GM21381 (cell line): ENCODE results near the gene DTX2.
"Not testable (repeated sequence)": the region's sequence is repeated elsewhere in the genome, so short reads cannot be mapped to it uniquely, and the experiment has no call there.

Experiments
- ATAC-seq: cut with Tn5 transposase; IDR thresholded peaks from one replicate; pipeline ENCODE4 v1.9.1; 2021; ENCODE audit warnings: mild to moderate bottlenecking, moderate library complexity; ENCODE audit not compliant: unreplicated experiment

DTX2 gene

GRCh38 chr7:76461464-76462101, at the start of gene DTX2:
TSS of gene DTX2 (plus strand) at chr7:76461709. CDS start at chr7:76480510, 18,801 bp downstream.
- ATAC-seq = peak; percentile 95

GRCh38 chr7:76412249-76412648, 49.3 kb upstream of the DTX2 start:
- no peak for ATAC-seq

GRCh38 chr7:76417654-76418310, 43.7 kb upstream of the DTX2 start:
- ATAC-seq = not testable (repeated sequence)

GRCh38 chr7:76421097-76421496, 40.4 kb upstream of the DTX2 start:
- not testable (repeated sequence) for ATAC-seq

- no peak for ATAC-seq
Observed at GRCh38 chr7:76423666-76424412, 37.7 kb upstream of the DTX2 start.

GRCh38 chr7:76424413-76425111, 36.9 kb upstream of the DTX2 start, which contains the start of gene ZP3:
TSS of gene ZP3 (plus strand) at chr7:76424950. CDS start at chr7:76424965, 15 bp downstream.
- no peak for ATAC-seq

GRCh38 chr7:76425156-76425555, 36.4 kb upstream of the DTX2 start:
- ATAC-seq = no peak

GRCh38 chr7:76425558-76425957, 36.0 kb upstream of the DTX2 start:
- not testable (repeated sequence) for ATAC-seq

- no peak for ATAC-seq
Observed at GRCh38 chr7:76426246-76426645, 35.3 kb upstream of the DTX2 start.

- no peak for ATAC-seq
Observed at GRCh38 chr7:76427635-76428034, 33.9 kb upstream of the DTX2 start.

GRCh38 chr7:76428149-76428823, 33.2 kb upstream of the DTX2 start:
- no peak for ATAC-seq

- no peak for ATAC-seq
Observed at GRCh38 chr7:76428868-76429805, 32.4 kb upstream of the DTX2 start.

- ATAC-seq = no peak
Observed at GRCh38 chr7:76430211-76430610, 31.3 kb upstream of the DTX2 start.

- ATAC-seq = no peak
Observed at GRCh38 chr7:76430836-76431235, 30.7 kb upstream of the DTX2 start.

- ATAC-seq = peak; percentile 82
Observed at GRCh38 chr7:76437873-76438272, 23.6 kb upstream of the DTX2 start.

- ATAC-seq = not testable (repeated sequence)
Observed at GRCh38 chr7:76439120-76439888, 22.2 kb upstream of the DTX2 start.

GRCh38 chr7:76440404-76440803, 21.1 kb upstream of the DTX2 start:
- ATAC-seq = not testable (repeated sequence)

- ATAC-seq = not testable (repeated sequence)
Observed at GRCh38 chr7:76441792-76442191, 19.7 kb upstream of the DTX2 start.
